ENCODE data around the gene CLDND2. TPM values are rescaled to one million over a fixed set of nuclear protein-coding genes. Genes with fewer than 3 reads are reported as not detected.
"Not testable (repeated sequence)": the region's sequence is repeated elsewhere in the genome, so short reads cannot be mapped to it uniquely, and the experiment has no call there.

Gene CLDND2
- polyA plus RNA-seq, 1 experiment = not detected

GRCh38 chr19:51398096-51398704, 29.4 kb upstream of the CLDND2 start:
- ChIA-PET CTCF (interaction anchor here (0.7 to 1.9 kb wide), 10 partner anchors 9 to 380 kb away, joined by 3 to 8 read pairs (median 4); no protein-coding TSS in a partner anchor), POLR2A (interaction anchor here (0.7 kb wide), 1 partner anchor 33 kb away, joined by 3 read pairs; no protein-coding TSS in a partner anchor)
- H3K9me3 ChIP-seq (ENCODE audit: control insufficient read depth, insufficient read depth, low read length) = peaks cover 14% of the 10 kb centered on the region
- no peak overlapping the region for H3K4me3 ChIP-seq (ENCODE audit: low read depth, low read length)
- no peak for DNase-seq (ENCODE audit: low read depth, low spot score)
- H3K27me3 ChIP-seq (ENCODE audit: control insufficient read depth, insufficient read depth, low read length) = no peaks in the 10 kb centered on the region
- H3K27ac ChIP-seq (ENCODE audit: low read depth, low read length) = no peak overlapping the region
- peak; percentile 61 for TF ChIP-seq CTCF (IDR thresholded peaks at IDR 0.05; ENCODE audit: low read depth, low read length)

GRCh38 chr19:51397453-51397852, 28.6 kb upstream of the CLDND2 start:
- POLR2A ChIA-PET; H3K27me3 ChIP-seq (ENCODE audit: control insufficient read depth, insufficient read depth, low read length); H3K27ac ChIP-seq (ENCODE audit: low read depth, low read length); H3K4me3 ChIP-seq (ENCODE audit: low read depth, low read length); DNase-seq (ENCODE audit: low read depth, low spot score): not testable (repeated sequence)
- peaks cover 12% of the 10 kb centered on the region for H3K9me3 ChIP-seq (ENCODE audit: control insufficient read depth, insufficient read depth, low read length)
- CTCF ChIA-PET = interaction anchor here (1.0 to 1.9 kb wide), 3 partner anchors 10 to 302 kb away, joined by 4 to 8 read pairs (median 6); no protein-coding TSS in a partner anchor

- Histone ChIP-seq H3K4me3 (ENCODE audit: low read depth, low read length) (no peak overlapping the region), H3K27ac (ENCODE audit: low read depth, low read length) (no peak overlapping the region), H3K9me3 (ENCODE audit: control insufficient read depth, insufficient read depth, low read length) (peaks cover under 1% of the 10 kb centered on the region; the same call in 1 of the 2 replicates), H3K27me3 (ENCODE audit: control insufficient read depth, insufficient read depth, low read length) (no peaks in the 10 kb centered on the region)
- no peak for TF ChIP-seq CTCF (IDR thresholded peaks at IDR 0.05; ENCODE audit: low read depth, low read length)
- POLR2A ChIA-PET = no interaction called here
- CTCF ChIA-PET = interaction anchor here (1.8 kb wide), 1 partner anchor 26 kb away, joined by 7 read pairs; no protein-coding TSS in a partner anchor
- no peak for DNase-seq (ENCODE audit: low read depth, low spot score)
Observed at GRCh38 chr19:51396175-51396574, 27.4 kb upstream of the CLDND2 start.

GRCh38 chr19:51394050-51394836, 25.4 kb upstream of the CLDND2 start:
- ChIA-PET CTCF (interaction anchor here (0.9 to 1.7 kb wide), 6 partner anchors 27 to 267 kb away, joined by 3 to 6 read pairs (median 4); no protein-coding TSS in a partner anchor), POLR2A (interaction anchor here (1.0 to 2.2 kb wide), 4 partner anchors 24 to 55 kb away, joined by 4 to 12 read pairs (median 6); partner anchors contain the start of gene ETFB)
- no peak for TF ChIP-seq CTCF (IDR thresholded peaks at IDR 0.05; ENCODE audit: low read depth, low read length)
- Histone ChIP-seq H3K27me3 (ENCODE audit: control insufficient read depth, insufficient read depth, low read length) (no peaks in the 10 kb centered on the region), H3K9me3 (ENCODE audit: control insufficient read depth, insufficient read depth, low read length) (no peaks in the 10 kb centered on the region; the same call in 1 of the 2 replicates), H3K27ac (ENCODE audit: low read depth, low read length) (peak overlapping the region; percentile 81), H3K4me3 (ENCODE audit: low read depth, low read length) (peak overlapping the region; percentile 59)
- DNase-seq (ENCODE audit: low read depth, low spot score) = peak; percentile 96

GRCh38 chr19:51392701-51393100, 23.9 kb upstream of the CLDND2 start:
- H3K27ac ChIP-seq (ENCODE audit: low read depth, low read length) = no peak overlapping the region
- no peak for TF ChIP-seq CTCF (IDR thresholded peaks at IDR 0.05; ENCODE audit: low read depth, low read length)
- no peak for DNase-seq (ENCODE audit: low read depth, low spot score)
- no peaks in the 10 kb centered on the region for H3K27me3 ChIP-seq (ENCODE audit: control insufficient read depth, insufficient read depth, low read length)
- H3K9me3 ChIP-seq (ENCODE audit: control insufficient read depth, insufficient read depth, low read length) = no peaks in the 10 kb centered on the region; the same call in 1 of the 2 replicates
- H3K4me3 ChIP-seq (ENCODE audit: low read depth, low read length) = no peak overlapping the region
- ChIA-PET POLR2A (no interaction called here), CTCF (interaction anchor here (1.2 kb wide), 1 partner anchor 80 kb away, joined by 4 read pairs; no protein-coding TSS in a partner anchor)
